WERI-Rb-1 (cell line): ENCODE data around the gene GSDME.

Experiments
- DNase-seq: peaks from one replicate; pipeline ENCODE4 v3.0.0-alpha.2; 2020
- H3K27ac ChIP-seq: fragments of 250-450 bp; sonication (Bioruptor Pico); 2 replicates; pipeline ENCODE4 v1.5.1; 2020; ENCODE audit warnings: mild to moderate bottlenecking, moderate library complexity
- H3K27me3 ChIP-seq: fragments of 250-450 bp; sonication (Bioruptor Pico); 2 replicates; pipeline ENCODE4 v1.5.1; 2021; ENCODE audit warnings: mild to moderate bottlenecking, low read depth, moderate library complexity; ENCODE audit not compliant: insufficient read depth, severe bottlenecking
- H3K36me3 ChIP-seq: fragments of 250-450 bp; sonication (Bioruptor Pico); 2 replicates; pipeline ENCODE4 v1.5.1; 2020; ENCODE audit warnings: mild to moderate bottlenecking, moderate library complexity
- H3K4me3 ChIP-seq: 2 replicates; pipeline ENCODE4 v1.5.1; 2011; ENCODE audit warnings: low read depth, mild to moderate bottlenecking, control low read depth, low read length
- H3K9me3 ChIP-seq: fragments of 250-450 bp; sonication (Bioruptor Pico); 2 replicates; pipeline ENCODE4 v1.5.1; 2021; ENCODE audit warnings: mild to moderate bottlenecking, moderate library complexity; ENCODE audit not compliant: severe bottlenecking
- CTCF ChIP-seq: IDR thresholded peaks from 2 replicates; pipeline ENCODE4 v1.5.1; 2011; ENCODE audit warnings: low read depth, mild to moderate bottlenecking, control low read depth, inconsistent platforms, low read length

The GSDME gene

GRCh38 chr7:24781106-24781505 is 23.8 kb upstream of the GSDME start:
- no peak for TF ChIP-seq CTCF
- no peak overlapping the region for H3K4me3 ChIP-seq

GRCh38 chr7:24779283-24779655 is 22.0 kb upstream of the GSDME start:
- TF ChIP-seq CTCF, result no peak
- Histone ChIP-seq H3K4me3 (no peak overlapping the region), H3K27me3 (no peaks in the 10 kb centered on the region), H3K36me3 (no peaks in the 10 kb centered on the region), H3K27ac (peak overlapping the region; percentile 57; the same call in 1 of the 2 replicates), H3K9me3 (peaks cover 2% of the 10 kb centered on the region)
- no peak for DNase-seq

More at GRCh38 chr7:24781106-24781505, 23.8 kb upstream of the GSDME start:
- H3K27ac ChIP-seq, result no peak overlapping the region
- H3K27me3 ChIP-seq, result no peaks in the 10 kb centered on the region
- DNase-seq, result no peak
- peaks cover 2% of the 10 kb centered on the region for H3K9me3 ChIP-seq
- H3K36me3 ChIP-seq, result no peaks in the 10 kb centered on the region

DNA sequence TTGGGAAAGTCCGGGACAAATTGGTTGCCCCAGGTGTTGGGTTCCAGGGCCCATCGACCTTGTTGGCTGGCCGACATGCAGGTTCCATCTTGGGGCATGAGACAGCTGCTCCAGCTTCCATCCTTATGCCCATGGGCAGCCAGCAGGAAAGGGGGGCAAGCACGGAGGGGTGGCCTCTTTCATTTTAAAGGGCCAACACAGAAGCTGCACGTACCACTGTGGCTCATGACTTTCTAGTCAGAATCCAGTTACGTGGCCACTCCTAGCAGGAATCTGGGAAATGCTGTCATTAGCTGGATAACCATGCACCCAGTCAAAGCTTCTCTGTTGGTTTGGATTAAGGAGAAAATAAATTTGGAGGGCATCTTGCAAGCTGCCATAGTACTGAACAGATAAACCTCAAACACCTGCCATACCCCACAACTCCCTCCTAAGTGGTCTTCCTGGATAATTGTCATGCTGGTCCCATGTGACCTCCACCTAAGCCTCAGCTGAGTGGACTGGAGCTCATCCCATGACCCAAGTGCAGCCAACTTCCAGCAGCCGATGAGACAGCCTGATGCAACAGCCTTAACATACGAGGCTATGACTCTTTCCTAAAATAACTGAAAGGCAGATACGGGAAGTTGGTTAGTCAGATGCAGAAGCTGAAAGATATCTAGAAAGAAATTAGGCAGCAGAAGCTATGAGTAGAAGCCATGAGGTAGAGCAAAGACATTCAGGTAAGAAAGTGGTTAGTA is 21.4 kb upstream of the GSDME start:
- no peak for TF ChIP-seq CTCF
- Histone ChIP-seq H3K9me3 (peaks cover 2% of the 10 kb centered on the region), H3K27me3 (no peaks in the 10 kb centered on the region), H3K27ac (peak overlapping the region; percentile 57; the same call in 1 of the 2 replicates), H3K4me3 (no peak overlapping the region), H3K36me3 (no peaks in the 10 kb centered on the region)
- peak; percentile 51 for DNase-seq

- no peak overlapping the region for H3K4me3 ChIP-seq
- no peaks in the 10 kb centered on the region for H3K9me3 ChIP-seq
- no peak overlapping the region for H3K27ac ChIP-seq
- H3K27me3 ChIP-seq, result no peaks in the 10 kb centered on the region
- no peak for DNase-seq
- TF ChIP-seq CTCF, result no peak
- no peaks in the 10 kb centered on the region for H3K36me3 ChIP-seq
Observed at GRCh38 chr7:24777806-24778205, 20.5 kb upstream of the GSDME start.

DNA sequence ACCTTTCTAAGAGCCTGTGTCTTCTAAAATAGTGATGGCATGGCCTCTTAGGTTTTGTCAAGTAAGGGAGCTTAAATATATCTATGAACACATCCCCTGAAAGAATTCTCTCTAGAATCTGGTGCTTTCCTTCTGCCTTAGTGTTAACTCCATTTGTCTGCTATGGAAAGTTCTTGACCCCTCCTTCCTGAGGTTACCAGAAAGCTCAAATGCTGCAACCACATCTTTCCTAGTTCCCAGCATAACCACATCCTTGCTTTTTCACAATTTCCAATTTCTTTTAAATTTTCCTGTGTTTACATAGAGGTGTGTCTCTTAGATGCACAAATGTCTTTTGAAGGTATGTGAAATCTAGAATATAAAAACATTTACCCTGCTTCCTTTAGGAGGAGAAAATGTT is 16.4 kb upstream of the GSDME start:
- no peak overlapping the region for H3K4me3 ChIP-seq
- no peak for DNase-seq
- no peaks in the 10 kb centered on the region for H3K9me3 ChIP-seq
- H3K27ac ChIP-seq, result no peak overlapping the region
- no peaks in the 10 kb centered on the region for H3K36me3 ChIP-seq
- no peaks in the 10 kb centered on the region for H3K27me3 ChIP-seq
- no peak for TF ChIP-seq CTCF

DNA sequence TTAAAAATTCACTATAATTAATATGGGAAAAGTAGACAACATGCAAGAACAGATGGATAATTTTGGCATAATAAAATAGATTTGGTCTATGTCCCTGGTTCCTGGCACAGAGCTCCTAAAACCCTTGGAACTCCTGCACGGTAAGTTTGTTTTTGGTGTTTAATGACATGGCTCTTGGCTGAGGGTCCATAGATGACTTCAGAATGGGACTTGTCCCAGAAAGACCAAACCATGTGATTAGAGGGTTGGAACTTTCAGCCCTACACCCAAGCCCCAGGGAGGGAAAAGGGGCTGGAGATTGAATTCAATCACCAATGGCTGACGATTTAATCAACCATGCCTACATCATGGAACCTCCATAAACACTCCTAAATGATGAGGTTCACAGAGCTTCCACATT is 12.6 kb upstream of the GSDME start:
- H3K27ac ChIP-seq, result no peak overlapping the region
- no peaks in the 10 kb centered on the region for H3K27me3 ChIP-seq
- no peak for DNase-seq
- H3K4me3 ChIP-seq, result no peak overlapping the region
- no peaks in the 10 kb centered on the region for H3K9me3 ChIP-seq
- H3K36me3 ChIP-seq, result no peaks in the 10 kb centered on the region
- TF ChIP-seq CTCF, result no peak
